Immature natural killer cell (primary cell): ENCODE data around the gene INTS15. TPM values are rescaled to one million over a fixed set of nuclear protein-coding genes. Genes with fewer than 3 reads are reported as not detected.

Source experiments
- DNase-seq, 3 donors: peaks; one replicate each; pipeline ENCODE4 v3.0.0; 2022; ENCODE audit warnings: mixed read lengths in 1 of 3
- H3K27ac Mint-ChIP-seq, 6 donors: one replicate each; pipeline ENCODE4 v1.8.0; 2020; ENCODE audit warnings: mixed read lengths in 6 of 6, mild to moderate bottlenecking in 5 of 6, inconsistent platforms in 4 of 6, moderate library complexity in 3 of 6
- H3K27me3 Mint-ChIP-seq, 3 donors: one replicate each; pipeline ENCODE4 v1.8.0; 2020 to 2021; ENCODE audit warnings: low read depth in 3 of 3, mild to moderate bottlenecking in 3 of 3, mixed read lengths in 3 of 3, moderate library complexity in 3 of 3, inconsistent platforms in 1 of 3
- H3K36me3 Mint-ChIP-seq, 3 donors: one replicate each; pipeline ENCODE4 v1.8.0; 2020; ENCODE audit warnings: mixed read lengths in 3 of 3, inconsistent platforms in 2 of 3, mild to moderate bottlenecking in 2 of 3
- H3K4me1 Mint-ChIP-seq, 2 donors: one replicate each; pipeline ENCODE4 v1.8.0; 2020; ENCODE audit warnings: inconsistent platforms in 2 of 2, mild to moderate bottlenecking in 2 of 2, mixed read lengths in 2 of 2, moderate library complexity in 1 of 2
- H3K4me3 Mint-ChIP-seq, 5 donors: one replicate each; pipeline ENCODE4 v1.8.0; 2020; ENCODE audit warnings: mild to moderate bottlenecking in 5 of 5, mixed read lengths in 5 of 5, inconsistent platforms in 3 of 5, moderate library complexity in 3 of 5
- H3K9me3 Mint-ChIP-seq, 6 donors: one replicate each; pipeline ENCODE4 v1.8.0; 2020; ENCODE audit warnings: mild to moderate bottlenecking in 6 of 6, mixed read lengths in 6 of 6, inconsistent platforms in 4 of 6, moderate library complexity in 3 of 6
- polyA plus RNA-seq, 3 donors: library from polyadenylated mRNA; unstranded; fragments of 300-500 nt; fragmentation: Illumina TruSeq; gene quantifications; one replicate each; pipeline ENCODE4 v1.2.3, GENCODE V29; 2021

Gene INTS15
- polyA plus RNA-seq, 3 donors from 2014 or later, result 20.9 to 47.1 (median 30.8) TPM

GRCh38 chr7:6654842-6655610, 65.2 kb downstream of the INTS15 start:
- peaks cover 2 to 5% (median 4%) of the 10 kb centered on the region in 3 donors for H3K27me3 Mint-ChIP-seq
- H3K27ac Mint-ChIP-seq, result no peak overlapping the region
- no peak for DNase-seq
- H3K4me1 Mint-ChIP-seq, result peaks cover 12 to 16% of the 10 kb centered on the region in 2 donors
- peaks cover 8 to 26% (median 19%) of the 10 kb centered on the region in 3 donors for H3K36me3 Mint-ChIP-seq
- H3K9me3 Mint-ChIP-seq, result peaks cover 0 to 3% (median 0%) of the 10 kb centered on the region in 6 donors
- H3K4me3 Mint-ChIP-seq, result no peak overlapping the region

GRCh38 chr7:6655636-6656385, 66.0 kb downstream of the INTS15 start:
- H3K36me3 Mint-ChIP-seq, result peaks cover 8 to 18% (median 17%) of the 10 kb centered on the region in 3 donors
- H3K4me3 Mint-ChIP-seq, result no peak overlapping the region
- no peak for DNase-seq
- peaks cover 2 to 4% (median 4%) of the 10 kb centered on the region in 3 donors for H3K27me3 Mint-ChIP-seq
- H3K9me3 Mint-ChIP-seq, result peaks cover 0 to 2% (median 0%) of the 10 kb centered on the region in 6 donors
- H3K27ac Mint-ChIP-seq, result no peak overlapping the region
- H3K4me1 Mint-ChIP-seq, result peaks cover 12 to 16% of the 10 kb centered on the region in 2 donors

GRCh38 chr7:6656413-6656812, 66.6 kb downstream of the INTS15 start:
- Mint-ChIP-seq H3K27ac (no peak overlapping the region), H3K4me1 (peaks cover 12 to 16% of the 10 kb centered on the region in 2 donors), H3K27me3 (peaks cover 3 to 4% (median 4%) of the 10 kb centered on the region in 3 donors), H3K9me3 (no peaks in the 10 kb centered on the region), H3K36me3 (peaks cover 8 to 12% (median 12%) of the 10 kb centered on the region in 3 donors), H3K4me3 (no peak overlapping the region)
- no peak for DNase-seq

Other genes with a start within 250 kb of the INTS15 start
- gene FAM220A, start 241.1 kb upstream of the INTS15 start, polyA plus RNA-seq, result 1 to 10 TPM; 1.9 to 6.2 (median 5.7) TPM
- 100 to 1,000 TPM; 324 to 389 (median 386) TPM for gene RAC1, start 215.5 kb upstream of the INTS15 start, polyA plus RNA-seq
- gene DAGLB, start 142.1 kb upstream of the INTS15 start, polyA plus RNA-seq, result 10 to 100 TPM in 1 of 3 donors, 1 to 10 TPM in 2; 6.0 to 12.6 (median 7.4) TPM
- 10 to 100 TPM; 63.8 to 88.2 (median 75.8) TPM for gene KDELR2, start 105.9 kb upstream of the INTS15 start, polyA plus RNA-seq
- under 1 TPM in 1 of 3 donors, not detected in 2; 0.21 TPM for gene GRID2IP, start 38.6 kb upstream of the INTS15 start, polyA plus RNA-seq
- gene ZDHHC4, start 12.6 kb upstream of the INTS15 start, polyA plus RNA-seq, result 100 to 1,000 TPM in 1 of 3 donors, 10 to 100 TPM in 2; 60.5 to 135 (median 69.4) TPM
- 1 to 10 TPM in 2 of 3 donors, under 1 TPM in 1; 0.83 to 5.5 (median 3.4) TPM for gene ZNF853, start 25.6 kb downstream of the INTS15 start, polyA plus RNA-seq
- 1 to 10 TPM in 2 of 3 donors, under 1 TPM in 1; 0.97 to 3.5 (median 1.7) TPM for gene ZNF316, start 47.3 kb downstream of the INTS15 start, polyA plus RNA-seq
- 10 to 100 TPM; 14.5 to 25.4 (median 18.4) TPM for gene ZNF12, start 116.9 kb downstream of the INTS15 start, polyA plus RNA-seq
- not detected for gene RSPH10B2, start 164.1 kb downstream of the INTS15 start, polyA plus RNA-seq
- 10 to 100 TPM; 19.4 to 46.7 (median 35.5) TPM for gene CCZ1B, start 236.3 kb downstream of the INTS15 start, polyA plus RNA-seq